Activated CD4-positive, alpha-beta T cell treated with anti-CD3 and anti-CD28 coated beads for 4 hours (primary cell): ENCODE measurements around the gene IRF1.
"Not testable (repeated sequence)": the region's sequence is repeated elsewhere in the genome, so short reads cannot be mapped to it uniquely, and the experiment has no call there.

ENCODE experiments used
- DNase-seq, 2 donors: peaks; one replicate each; pipeline ENCODE4 v3.0.0-alpha.2; 2020

IRF1 gene

DNA sequence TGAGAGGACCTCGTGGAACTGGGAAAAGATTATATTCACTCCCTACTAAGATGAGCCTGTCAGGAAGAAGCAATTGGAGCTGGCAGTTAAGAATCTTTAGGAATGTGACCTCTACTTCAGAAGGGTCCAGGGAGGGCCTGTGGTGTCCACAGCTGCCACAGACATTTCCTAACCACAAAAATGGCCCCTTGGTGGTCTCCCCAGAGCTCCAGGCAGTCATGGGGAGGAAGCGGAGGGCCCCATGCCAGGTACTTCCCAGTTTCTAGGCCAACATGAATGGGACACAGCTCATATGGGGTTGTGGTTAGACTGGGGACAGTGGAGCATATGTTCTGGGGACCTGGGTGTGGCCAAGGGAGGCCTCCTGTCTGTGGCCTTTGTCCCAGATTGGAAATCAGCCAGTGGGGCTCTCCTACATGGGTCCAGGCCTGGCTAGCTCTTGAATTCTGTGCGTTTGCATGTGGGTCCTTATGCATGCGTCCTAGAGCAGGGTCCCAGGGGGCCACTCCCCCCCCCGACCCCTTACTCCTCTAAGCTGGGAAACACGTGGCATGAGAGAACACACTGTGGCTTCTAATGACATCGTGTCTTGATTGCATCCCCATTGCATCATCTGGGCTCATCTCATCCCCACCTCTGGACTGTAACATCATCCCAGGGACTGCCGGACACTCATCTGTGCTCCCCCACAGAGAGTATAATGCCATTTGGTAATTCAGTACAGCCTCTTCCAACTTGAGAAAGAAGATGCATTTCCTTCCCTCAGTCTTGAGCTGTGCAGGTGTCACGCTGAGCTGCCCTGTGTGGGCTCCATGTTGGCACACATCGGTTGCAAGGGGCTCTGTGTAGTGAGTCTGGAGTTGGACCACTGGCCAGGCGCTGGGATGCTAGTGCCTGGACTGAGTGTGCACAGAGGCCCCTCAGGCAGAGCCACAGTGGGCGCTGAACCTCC is 31.3 kb downstream of the IRF1 start:
- DNase-seq, result no peak

DNA sequence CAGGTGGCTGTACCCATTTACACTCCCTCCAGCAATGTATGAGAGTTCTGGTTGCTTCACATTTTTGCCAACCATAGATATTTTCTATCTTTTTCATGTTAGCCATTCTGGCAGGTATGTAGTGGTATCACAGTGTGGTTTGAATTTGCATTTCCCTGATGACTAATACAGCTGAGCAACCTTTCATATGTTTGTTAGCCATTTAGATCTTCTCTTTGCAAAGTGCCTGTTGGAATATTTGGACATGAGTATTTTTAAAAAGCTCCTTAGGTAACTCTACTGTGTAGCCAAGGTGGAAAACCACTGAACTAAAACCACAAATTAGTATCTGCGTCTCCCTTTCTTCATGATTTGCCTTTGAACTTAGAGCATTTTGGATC is 31.9 kb downstream of the IRF1 start:
- no peak for DNase-seq

DNA sequence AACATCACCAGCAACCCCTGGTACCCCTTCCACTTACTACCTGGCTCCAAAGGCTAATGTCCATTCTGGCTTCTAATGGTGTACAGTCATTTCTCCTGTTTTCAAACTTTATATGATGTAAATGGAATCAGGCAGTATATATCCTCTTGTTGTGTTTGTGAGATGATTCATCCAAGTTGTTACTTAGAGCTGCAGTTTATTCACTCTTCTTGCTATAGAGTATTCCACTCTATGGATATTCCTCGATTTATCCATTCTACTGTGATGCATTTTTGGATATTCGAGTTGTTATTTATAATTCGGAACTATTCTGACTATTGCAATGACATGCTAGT is 32.4 kb downstream of the IRF1 start:
- DNase-seq, result no peak

DNA sequence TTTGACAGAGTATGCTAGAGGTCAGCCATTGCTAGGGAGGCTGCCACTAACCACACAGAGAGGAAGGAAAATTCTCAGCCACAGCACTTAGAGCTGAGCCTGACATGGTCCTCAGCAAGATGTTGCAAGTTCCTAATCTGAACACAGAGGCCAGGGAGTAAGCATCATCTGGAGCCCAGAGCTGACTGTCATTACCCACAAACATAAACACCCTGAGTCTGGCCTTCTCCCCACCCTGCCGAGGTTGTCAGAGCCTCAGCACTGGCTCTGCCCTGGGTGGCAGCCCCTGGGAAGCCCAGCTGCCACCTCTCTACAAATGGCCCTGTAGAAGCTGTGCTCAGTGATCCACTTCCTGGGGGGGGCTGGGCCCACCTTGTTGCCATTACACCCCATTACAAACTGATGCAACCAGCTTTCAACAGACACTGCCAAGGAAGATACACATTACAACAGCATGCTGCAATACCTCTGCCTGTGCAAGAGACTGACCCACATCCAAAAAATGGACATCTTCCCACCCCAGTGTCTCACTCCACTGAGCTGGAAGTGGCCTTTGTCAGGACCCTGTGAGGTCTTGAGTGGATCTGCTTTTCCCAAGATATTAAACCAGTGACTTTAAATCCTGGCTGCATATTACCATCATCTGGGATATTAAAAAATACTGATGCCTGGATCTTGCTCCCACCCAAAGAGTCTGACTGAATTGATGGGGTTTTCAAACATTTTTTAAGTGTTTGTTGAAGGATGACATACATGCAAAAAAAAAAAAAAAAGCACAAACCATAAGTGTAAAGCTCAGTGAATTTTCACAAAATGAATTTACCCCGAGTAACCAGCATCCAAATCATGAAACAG is 33.0 kb downstream of the IRF1 start:
- DNase-seq, result no peak

DNA sequence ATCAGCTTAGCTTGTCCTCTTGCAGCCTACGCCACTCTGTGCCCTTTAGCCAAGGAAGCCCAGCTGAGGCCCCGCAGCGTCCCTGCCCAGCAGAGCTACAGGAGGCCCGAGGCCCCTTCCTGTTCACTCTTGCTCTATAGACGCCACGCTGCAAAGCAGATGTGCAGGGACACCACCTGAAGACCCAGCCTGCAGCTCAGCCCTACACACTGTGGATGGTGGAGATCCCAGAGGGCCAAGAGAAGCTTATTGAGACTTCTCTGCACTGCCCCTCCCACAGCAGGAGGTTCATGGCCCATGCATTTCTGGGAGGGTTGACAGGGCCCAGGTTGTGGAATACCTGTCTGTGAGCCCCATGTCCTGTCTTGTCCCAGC is 33.6 kb downstream of the IRF1 start:
- DNase-seq, result no peak

DNA sequence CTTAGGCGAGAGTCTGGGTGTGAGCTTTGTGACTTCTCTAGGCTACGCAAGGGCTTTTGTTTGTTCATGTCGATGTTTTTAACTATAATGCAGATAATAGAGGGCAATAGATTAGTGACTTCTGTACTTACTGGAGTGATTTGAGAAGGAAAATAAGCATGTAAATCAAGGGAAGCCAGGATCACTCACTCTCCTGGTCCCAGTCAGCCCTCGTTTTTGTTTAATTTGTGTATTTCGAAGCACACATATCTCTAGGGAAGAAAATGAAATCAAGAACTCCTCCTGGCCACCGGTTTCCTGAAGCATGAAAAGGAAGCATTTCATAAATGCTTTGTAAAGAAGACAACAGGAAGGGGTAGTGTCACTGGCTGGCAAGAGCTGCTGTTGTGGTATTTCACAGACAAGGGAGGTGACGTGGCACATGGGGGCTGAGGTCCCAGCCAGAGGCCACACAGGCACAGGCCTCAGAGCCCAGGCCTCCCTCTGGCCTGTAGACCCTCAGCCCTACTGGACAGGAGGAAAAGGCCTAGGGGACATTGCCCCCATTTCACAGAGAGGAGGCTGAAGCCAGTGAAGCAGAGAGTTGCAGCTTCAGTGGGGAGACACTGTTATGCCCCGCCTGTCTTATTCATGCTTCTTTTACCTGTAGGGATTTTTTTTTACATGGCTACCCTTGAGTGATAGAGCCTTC is 34.1 kb downstream of the IRF1 start:
- DNase-seq, result peak; percentile 55 to 57

DNA sequence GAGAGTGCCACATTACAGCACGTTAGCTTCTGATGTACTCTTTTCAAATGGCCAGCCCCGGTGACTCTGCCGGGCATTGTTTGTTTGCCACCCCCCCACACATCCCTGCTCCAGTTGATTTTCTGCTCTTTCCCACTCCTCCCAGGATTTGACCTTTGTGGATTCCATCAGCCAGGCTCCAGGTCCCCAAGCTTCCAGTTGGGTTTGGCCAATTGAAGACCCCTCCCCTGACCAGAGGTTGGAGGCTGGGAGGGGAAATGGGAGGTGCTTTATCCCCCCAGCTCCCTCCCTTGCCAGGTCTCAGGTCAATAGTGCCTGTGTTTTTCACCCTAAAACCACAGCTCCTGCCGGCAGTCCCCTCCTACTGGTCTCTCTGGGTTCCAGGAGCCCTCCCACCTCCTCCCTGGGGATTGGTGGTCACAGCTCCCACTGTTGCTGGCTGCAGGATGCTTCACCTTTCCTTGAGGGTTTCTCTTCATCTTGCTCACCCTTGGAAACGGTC is 34.9 kb downstream of the IRF1 start:
- DNase-seq, result no peak

DNA sequence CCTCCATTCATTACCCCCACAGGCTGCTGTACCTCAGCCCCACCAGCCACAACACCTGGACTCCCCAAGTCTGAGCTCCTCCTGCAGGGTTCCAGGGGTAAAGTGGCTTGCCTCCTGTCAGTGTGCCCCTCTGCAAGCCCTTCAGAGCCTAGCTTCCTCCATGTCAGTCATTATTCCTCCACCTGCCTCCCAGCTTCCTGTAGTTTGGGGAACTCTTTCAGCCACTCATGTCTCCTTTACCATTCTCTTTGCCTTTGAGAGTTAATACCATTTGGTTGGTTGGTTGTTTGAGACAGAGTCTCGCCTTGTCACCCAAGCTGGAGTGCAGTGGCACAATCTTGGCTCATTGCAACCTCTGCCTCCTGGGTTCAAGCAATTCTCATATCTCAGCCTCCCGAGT is 36.2 kb downstream of the IRF1 start:
- no peak for DNase-seq

DNA sequence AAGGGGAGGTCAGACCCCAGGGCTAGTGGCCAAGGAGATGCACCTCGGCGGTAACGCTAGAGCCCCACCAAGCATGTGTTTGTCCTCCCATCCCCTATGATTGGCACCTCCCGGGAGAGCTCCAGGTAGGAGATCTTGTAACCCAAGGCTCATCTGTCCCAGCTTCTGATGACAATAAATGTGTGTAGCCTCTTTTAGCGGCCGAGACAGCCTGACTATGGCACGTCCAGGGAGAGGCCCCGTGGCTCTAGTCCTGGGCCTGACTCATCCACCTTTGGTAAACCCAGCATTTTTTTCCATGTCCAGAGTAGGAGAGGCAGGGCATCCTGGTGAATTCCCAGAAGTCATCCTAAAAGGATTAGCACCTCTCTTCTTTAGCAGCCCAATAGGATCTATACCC is 39.2 kb downstream of the IRF1 start:
- no peak for DNase-seq

DNA sequence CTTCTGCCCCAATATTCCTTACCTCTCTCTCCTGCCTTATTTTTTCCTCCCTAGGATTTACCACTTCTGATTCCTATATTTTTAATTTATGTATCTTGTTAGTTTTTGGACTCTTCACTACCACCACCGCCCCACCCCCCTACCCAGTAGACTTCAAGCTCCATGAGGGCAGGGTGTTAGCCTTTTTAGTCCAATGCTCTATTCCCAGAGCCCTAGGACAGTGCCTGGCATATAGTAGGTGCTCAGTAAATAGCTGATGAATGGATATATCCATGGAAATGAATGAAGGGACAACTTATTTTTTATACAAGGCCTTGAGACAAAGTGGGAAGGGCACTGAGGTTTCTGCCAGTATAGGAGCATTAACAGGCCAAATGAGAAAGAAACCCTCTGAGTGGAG is 41.5 kb downstream of the IRF1 start:
- no peak for DNase-seq

DNA sequence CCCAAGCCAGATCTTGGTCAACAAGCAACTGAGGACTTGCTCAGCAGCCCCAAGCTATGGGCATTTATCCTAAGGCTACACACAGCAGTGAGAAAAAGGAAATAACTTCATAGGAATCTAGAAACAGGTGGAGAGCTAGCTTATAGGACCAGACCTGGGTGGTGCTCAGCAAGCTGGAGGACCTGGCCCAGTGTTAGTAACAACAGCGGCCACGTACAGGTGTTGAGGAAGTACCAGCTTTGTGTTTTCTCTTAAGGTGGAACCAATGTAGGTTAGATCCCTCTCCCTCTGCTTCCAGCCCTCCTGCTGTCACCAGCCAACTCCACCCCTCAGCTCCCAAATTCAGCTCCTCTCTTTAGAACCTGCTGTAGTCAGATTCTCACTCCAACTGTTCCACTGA is 43.4 kb downstream of the IRF1 start:
- no peak for DNase-seq

DNA sequence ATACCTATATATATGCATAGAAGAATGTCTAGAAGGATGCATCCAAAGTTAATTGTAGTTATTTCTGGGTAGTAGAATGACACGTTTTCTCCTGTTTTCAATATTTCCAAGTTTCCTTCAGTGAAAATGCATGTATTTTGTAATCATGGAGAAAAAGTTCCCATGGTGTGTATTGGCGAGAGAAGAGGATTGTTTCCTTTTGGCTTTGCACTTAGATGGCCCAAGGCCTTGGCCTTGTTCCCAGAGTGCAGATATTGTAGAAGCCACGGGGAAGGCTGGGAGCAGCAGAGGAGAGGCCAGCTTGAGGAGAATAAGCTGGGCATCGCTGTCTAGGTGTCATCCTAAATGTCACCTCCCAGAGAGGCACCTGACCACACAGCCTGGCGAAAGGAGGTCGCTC is 44.0 kb downstream of the IRF1 start:
- DNase-seq, result no peak

DNA sequence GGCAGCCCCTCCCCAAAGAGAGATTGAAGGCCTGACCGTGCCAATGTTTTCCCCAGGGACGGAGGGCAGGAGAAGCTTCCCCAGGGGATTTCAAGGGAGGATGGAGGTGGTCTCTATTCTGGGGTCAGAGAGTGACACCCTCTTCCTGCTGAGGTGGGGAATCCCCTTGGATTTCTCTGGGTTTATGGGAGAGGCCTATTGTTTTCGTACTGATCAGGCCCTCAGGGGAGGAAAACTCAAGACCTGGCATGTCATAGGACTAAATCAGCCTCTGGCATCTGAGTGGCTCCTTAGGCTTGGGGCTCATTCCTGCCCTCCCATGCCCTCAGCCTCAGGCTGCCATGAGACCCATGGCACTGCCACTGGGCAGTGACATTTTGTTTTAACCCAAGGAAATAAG is 44.6 kb downstream of the IRF1 start:
- no peak for DNase-seq

DNA sequence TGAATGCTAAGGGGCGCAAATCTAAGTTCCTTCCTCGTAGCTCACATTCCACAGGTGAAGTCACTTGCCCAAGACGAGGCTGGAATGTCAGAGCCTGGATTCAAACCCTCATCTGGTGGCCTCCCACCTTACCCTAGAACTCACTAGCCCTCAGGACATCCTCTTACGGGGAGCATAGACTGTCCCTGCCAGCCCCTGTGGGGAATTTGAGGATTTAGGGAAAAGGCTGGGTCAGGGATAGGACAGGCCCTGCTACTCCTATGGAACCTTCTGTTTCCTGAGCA is 45.0 kb downstream of the IRF1 start:
- DNase-seq, result no peak

DNA sequence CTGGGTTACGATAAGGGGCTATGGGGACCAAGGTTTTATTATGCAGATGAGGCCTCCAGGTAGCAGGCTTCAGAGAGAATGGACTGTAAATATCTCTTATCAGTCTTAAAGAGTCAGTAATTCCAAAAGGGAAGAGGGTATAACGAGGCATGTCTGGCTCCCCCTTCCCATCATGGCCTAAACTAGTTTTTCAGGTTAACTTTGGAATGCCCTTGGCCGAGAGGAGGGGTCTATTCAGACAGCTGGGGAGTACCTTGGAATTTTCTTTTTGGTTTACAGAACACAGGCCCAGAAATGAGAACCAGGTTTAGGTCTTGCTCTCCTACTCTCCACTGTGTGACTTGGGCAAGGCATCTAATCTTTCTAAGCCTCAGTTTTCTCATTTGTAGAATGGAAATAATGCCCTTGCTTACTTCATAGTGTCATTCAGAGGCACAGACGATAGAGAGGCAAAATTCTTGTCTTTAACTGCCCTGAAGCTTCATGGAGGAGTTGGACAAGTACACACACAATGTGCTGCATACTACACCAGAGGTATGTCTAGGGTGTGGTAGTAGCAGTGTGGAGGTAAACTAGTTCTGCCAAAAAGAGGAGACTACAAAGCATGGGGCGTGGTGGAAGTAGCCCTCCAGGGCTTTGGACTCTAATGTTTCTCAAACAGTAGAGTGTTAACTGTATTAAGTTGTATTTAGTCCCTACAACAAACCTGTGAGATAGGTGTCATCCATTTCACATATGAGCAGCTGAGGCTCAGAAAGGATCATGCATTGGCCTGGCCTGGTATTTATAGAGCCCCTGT is 45.5 kb downstream of the IRF1 start:
- DNase-seq, result no peak

DNA sequence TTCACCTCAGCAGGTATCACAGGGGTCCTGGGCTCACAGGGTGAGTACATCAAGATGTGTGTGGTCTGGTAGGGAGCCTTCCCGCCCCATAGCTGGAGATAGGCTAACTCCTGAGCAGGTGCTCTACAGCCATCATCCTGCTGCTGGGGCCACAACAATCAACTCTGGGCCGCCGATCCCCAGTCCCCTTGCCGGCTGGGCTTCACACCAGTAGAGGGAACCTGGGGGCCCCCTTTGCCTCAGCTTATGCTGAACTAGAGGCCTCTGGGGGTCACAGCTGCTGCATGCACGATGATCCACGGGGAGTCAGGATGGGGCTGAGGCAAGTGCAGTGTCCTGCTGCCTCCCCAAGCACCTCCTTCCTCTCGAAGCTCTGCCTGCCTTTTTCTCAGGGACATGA is 46.5 kb downstream of the IRF1 start:
- no peak for DNase-seq

DNA sequence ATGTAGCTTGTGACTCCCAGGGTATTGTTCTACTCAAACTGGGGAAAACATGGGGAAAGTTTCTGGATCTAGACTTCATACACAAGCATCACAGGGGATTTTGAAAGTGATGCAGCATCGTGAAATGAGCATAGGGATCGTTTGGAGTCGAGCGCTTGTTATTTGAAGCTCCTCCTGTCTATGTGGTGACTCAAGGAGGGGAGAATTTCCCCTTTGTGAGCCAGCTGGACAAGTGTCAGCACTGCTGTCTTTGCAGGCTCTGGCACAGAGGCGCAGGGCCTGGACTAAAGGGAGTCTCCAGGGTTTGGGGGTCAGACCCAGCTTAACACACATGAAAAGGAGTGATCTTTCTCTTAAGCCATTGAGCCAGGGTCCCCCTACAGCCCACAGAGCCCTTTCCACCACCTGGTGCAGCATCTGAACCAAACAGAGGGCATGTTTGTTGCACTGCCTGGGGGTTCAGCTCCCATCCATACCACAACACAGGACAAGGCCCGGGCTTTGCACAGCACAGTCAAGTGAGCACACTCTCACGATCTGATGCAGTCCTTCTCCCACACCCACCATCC is 51.0 kb downstream of the IRF1 start:
- DNase-seq, result no peak

DNA sequence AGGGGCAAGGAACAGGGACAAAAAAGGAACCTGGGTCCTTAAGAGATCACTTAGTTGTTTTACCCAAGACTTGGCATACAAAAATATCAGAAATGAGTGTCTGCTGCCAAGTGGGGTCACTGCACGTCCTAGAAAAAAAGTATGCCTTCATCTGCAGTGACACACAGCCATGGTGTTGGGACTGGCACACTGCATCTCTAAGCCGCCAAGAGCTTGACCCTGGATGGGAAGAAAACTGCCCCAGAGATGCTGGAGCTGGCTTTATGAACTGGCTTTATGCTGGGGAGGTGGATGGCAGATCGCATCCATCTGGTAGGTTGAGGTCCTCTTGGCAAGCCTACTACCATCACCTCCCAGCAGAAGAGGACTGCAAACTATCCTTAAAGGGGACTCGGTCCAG is 51.7 kb downstream of the IRF1 start:
- DNase-seq, result no peak

DNA sequence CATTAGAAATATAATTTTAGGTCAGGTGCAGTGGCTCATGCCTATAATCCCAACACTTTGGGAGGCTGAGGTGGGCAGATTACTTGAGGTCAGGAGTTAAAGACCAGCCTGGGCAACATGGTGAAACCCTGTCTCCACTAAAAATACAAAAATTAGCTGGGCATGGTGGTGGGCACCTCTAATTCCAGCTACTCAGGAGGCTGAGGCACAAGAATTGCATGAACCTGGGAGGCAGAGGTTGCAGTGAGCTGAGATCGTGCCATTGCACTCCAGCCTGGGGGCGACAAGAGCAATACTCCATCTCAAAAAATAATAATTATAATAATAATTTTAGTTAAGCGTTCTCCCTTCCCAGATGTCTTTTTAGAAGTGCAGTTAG is 52.3 kb downstream of the IRF1 start:
- not testable (repeated sequence) for DNase-seq

DNA sequence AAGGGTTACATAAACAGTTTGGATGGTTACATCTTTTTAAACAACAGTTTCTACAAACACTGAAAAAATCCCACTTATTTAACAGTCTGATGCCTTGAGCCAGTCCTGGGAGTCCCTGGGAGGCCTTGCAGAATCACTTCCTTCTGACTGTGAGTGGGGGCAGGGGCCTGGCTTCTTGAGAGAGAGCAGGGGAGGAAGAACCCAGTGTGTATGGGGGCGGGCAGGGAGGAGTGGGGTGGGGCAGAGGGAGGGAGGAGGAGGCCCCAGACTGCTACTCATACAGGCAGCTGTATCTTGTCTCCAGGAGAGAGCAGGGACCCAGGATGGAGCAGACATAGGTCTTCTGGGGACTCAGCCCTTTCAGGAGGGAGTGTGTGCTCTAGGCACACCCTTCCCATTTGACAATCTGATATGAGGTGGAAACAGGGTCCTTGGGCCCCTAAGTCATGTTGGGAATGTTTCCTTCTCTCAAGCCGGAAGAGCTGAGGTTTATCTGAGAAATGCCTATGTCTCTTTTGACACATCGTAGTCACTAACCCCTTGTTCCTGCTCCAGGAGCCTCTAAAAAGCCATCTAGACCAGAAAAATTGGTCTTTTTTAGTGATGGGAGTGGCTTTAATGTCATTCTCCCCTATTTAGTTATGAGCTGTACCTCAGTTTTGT is 52.8 kb downstream of the IRF1 start:
- peak; percentile 71 to 76 for DNase-seq

DNA sequence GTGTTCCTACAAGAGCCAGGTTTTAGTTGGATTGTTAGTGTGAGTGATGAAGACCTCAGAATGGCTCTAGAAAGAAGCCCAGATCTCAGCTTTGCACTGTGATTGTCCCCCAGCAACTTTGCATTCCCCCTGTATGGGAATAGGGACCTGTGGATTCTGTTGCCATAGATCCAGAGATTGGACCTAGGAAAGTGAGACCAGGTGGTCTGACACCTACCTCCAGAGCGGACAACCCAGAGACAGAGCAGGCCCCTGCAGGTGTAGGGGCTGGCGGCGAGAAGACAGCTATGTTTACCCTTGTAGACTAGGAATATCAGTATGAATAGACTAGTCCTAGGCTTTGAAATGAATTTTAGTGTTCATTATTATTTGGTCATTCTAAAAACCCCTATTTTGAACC is 53.6 kb downstream of the IRF1 start:
- no peak for DNase-seq

DNA sequence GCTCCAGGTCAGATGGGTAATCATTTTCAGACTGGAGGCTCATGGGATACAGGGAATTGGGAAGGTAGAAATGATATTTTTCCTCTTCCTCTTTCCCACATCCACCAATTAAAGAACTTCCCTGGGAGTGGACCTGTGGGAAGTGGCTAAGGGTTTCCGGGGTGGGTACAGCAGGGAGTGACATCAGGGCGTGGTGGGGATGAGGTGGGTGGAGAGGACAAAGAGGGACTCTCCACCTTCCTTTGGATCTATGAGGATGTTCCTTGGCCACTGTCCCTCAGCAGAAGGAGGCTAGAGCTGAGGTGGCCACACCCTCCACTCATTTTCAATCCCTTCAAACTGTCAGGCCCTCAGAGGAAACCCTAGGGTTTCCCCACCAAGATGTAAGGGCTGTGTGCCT is 54.7 kb downstream of the IRF1 start:
- DNase-seq, result no peak
